ENCODE measurements around the gene PXMP2. TPM values are rescaled to one million over a fixed set of nuclear protein-coding genes. Genes with fewer than 3 reads are reported as not detected.

PXMP2 gene
- total and polyA plus RNA-seq, 2 of the 8 experiments (the other 6 are each of a cell fraction or from before 2014, with no cell fraction given): 13.8 to 15.1 TPM

DNA sequence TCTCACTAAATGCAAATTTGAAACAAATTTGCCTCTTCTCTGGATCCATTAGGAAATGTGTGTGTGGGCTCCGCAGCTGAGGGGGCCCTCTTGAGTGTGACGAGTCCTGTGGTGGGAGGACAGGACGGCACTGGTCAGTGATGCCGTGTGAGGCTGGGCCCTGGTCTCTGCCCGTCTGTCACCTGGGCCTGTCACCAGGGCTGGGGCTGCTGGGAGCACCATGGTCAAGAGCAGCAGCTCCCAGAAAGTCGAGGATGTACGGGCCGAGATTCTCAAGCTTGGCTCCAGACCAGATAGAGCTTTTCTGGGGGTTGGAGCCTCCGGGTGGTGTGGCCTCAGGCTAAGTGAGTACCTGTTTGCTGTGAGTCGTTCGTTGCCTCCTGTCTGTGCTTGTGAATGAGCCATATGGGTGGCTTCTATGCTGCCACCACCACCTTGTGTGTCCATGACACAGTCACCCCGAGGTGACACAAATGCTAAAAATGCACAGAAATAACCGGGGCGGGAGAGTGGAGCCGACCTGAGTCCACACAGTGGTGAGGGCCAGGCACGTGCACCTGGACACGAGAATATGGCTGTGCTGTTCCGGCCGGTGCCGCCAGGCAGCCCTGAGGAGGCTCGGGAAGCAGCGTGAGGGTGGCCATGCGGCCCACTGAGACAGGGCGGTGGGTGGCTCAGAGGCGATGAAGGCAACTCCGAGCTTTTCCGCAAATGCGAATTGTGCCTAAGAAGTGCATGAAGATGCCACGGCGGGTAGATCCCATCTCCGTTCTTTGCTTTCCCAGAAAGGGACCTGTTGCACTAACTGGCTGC, 32.0 kb downstream of the PXMP2 start:
- Histone ChIP-seq H3K18ac (ENCODE audit: extremely low read depth, low read length) (no peak overlapping the region), H3K4ac (replicated peaks; ENCODE audit: insufficient read length, low read depth, low read length) (no peak overlapping the region), H3K79me1 (ENCODE audit: low read depth, low read length) (peaks cover 3% of the 10 kb centered on the region; the same call in 1 of the 2 replicates), H3K9ac (replicated peaks in 1 of 4; ENCODE audit: extremely low read depth in 1 of 4, low read depth in 3 of 4, low read length in 3 of 4) (no peak overlapping the region), H4K91ac (replicated peaks; ENCODE audit: insufficient read length, low read length) (no peak overlapping the region), H2BK15ac (ENCODE audit: low read length) (no peak overlapping the region), H3K23me2 (ENCODE audit: low read depth, low read length) (no peaks in the 10 kb centered on the region), H3K79me2 (ENCODE audit: control insufficient read depth in 1 of 2, insufficient read depth in 2 of 2, low read length in 2 of 2) (peaks cover 0 to 4% of the 10 kb centered on the region in 2 experiments; a peak in 2 of 4 replicates), H3K27ac (ENCODE audit: low read depth, low read length) (no peak overlapping the region; the same call in 1 of the 2 replicates), H2AFZ (ENCODE audit: low read length) (no peak overlapping the region), H2BK12ac (ENCODE audit: low read depth, low read length) (no peak overlapping the region), H3K27me3 (replicated peaks in 1 of 4; ENCODE audit: control insufficient read depth in 3 of 4, extremely low read depth in 1 of 4, insufficient read depth in 3 of 4, low read length in 3 of 4) (no peaks in the 10 kb centered on the region; a peak in 1 of 7 replicates), H4K20me1 (replicated peaks in 1 of 2; ENCODE audit: control insufficient read depth in 1 of 2, insufficient read depth in 2 of 2, low read length in 2 of 2) (peaks cover 7 to 28% of the 10 kb centered on the region in 2 experiments), H4K5ac (ENCODE audit: insufficient read length, low read depth, low read length) (no peak overlapping the region), H2BK120ac (replicated peaks; ENCODE audit: low read depth, low read length) (no peak overlapping the region), H4K8ac (ENCODE audit: extremely low read depth, insufficient read depth, low read length) (no peak overlapping the region; the same call in 1 of the 2 replicates), H3K56ac (replicated peaks; ENCODE audit: insufficient read length, low read depth, low read length) (no peak overlapping the region), H3K23ac (ENCODE audit: insufficient read length) (no peak overlapping the region), H3K4me3 (ENCODE audit: extremely low read depth in 1 of 4, insufficient read depth in 2 of 4, low read depth in 3 of 4, low read length in 4 of 4) (no peak overlapping the region), H3K36me3 (ENCODE audit: control insufficient read depth in 2 of 4, insufficient read depth in 4 of 4, low read length in 3 of 4) (peaks cover 24 to 62% (median 49%) of the 10 kb centered on the region in 4 experiments), H3K14ac (ENCODE audit: insufficient read length) (no peak overlapping the region), H3K4me1 (replicated peaks in 1 of 4; ENCODE audit: control insufficient read depth in 3 of 4, insufficient read depth in 4 of 4, low read length in 3 of 4) (no peaks in the 10 kb centered on the region), H3K4me2 (ENCODE audit: insufficient read depth in 1 of 2, low read depth in 2 of 2, low read length in 2 of 2) (no peak overlapping the region), H2AK5ac (ENCODE audit: low read depth, low read length) (no peak overlapping the region), H2BK5ac (ENCODE audit: low read depth, low read length) (no peak overlapping the region), H2BK20ac (ENCODE audit: low read length) (no peak overlapping the region), H3K9me3 (ENCODE audit: insufficient read depth in 2 of 2, low read depth in 1 of 2, low read length in 1 of 2) (no peaks in the 10 kb centered on the region)
- DNase-seq (ENCODE audit: low read depth in 1 of 2, low spot score in 2 of 2): no peak
- FAIRE-seq: no peak
- ChIA-PET POLR2A (ENCODE audit: partially characterized antibody) (interaction anchor here (0.7 to 3.2 kb wide), 6 partner anchors 8 to 60 kb away, joined by 3 to 17 read pairs (median 4); no protein-coding TSS in a partner anchor), CTCF (ENCODE audit: partially characterized antibody) (interaction anchor here (0.6 to 1.0 kb wide), 3 partner anchors 11 to 458 kb away, joined by 3 read pairs; no protein-coding TSS in a partner anchor)
- WGBS, 2 experiments (ENCODE audit: extremely low coverage in 1 of 2, insufficient coverage in 1 of 2, insufficient read length in 1 of 2, insufficient replicate concordance in 2 of 2, low coverage in 1 of 2, low lambda C conversion rate in 2 of 2, missing lambda C conversion rate in 1 of 2): 93% methylated on average over 31 of the region's 31 CpGs; no CpG with 5 or more reads in 1 of the 2 experiments
- no peak for TF ChIP-seq JUND (IDR thresholded peaks at IDR 0.05; ENCODE audit: low read length)
- no peak for TF ChIP-seq NANOG (IDR thresholded peaks at IDR 0.05; ENCODE audit: insufficient read depth, low read depth, low read length, poor library complexity, severe bottlenecking)
- no peak for TF ChIP-seq KDM5A (IDR thresholded peaks at IDR 0.05; ENCODE audit: low read length)
- no peak for TF ChIP-seq KDM4A (IDR thresholded peaks at IDR 0.05; ENCODE audit: low read depth, low read length, severe bottlenecking)
- no peak; a peak in 1 of 3 replicates for TF ChIP-seq POLR2A (IDR thresholded peaks at IDR 0.05; ENCODE audit: control extremely low read depth in 1 of 2, low read depth in 2 of 2, low read length in 2 of 2)
- TF ChIP-seq ASH2L (IDR thresholded peaks at IDR 0.05; ENCODE audit: low read length): no peak
- no peak for TF ChIP-seq GTF2F1 (IDR thresholded peaks at IDR 0.05; ENCODE audit: borderline replicate concordance, low read depth, low read length)
- no peak for TF ChIP-seq TAF7 (optimal IDR thresholded peaks at IDR 0.05; ENCODE audit: borderline replicate concordance, low read depth, low read length)
- no peak for TF ChIP-seq CHD1 (IDR thresholded peaks at IDR 0.05; ENCODE audit: low read depth, low read length)
- TF ChIP-seq GABPA (IDR thresholded peaks at IDR 0.05; ENCODE audit: borderline replicate concordance, insufficient read depth, low read length): no peak
- no peak for TF ChIP-seq SP1 (IDR thresholded peaks at IDR 0.05; ENCODE audit: low read depth, low read length)
